GM21367 (cell line): ENCODE measurements around the gene PHACTR1.

Experiments
- ATAC-seq: cut with Tn5 transposase; IDR thresholded peaks from one replicate; pipeline ENCODE4 v1.9.1; 2021; ENCODE audit not compliant: unreplicated experiment

Gene PHACTR1

GRCh38 chr6:13331516-13332348 lies 615.2 kb downstream of the PHACTR1 start:
- no peak for ATAC-seq

- no peak for ATAC-seq
These were observed 615.8 kb downstream of the PHACTR1 start for GRCh38 chr6:13332349-13332706.

GRCh38 chr6:13334953-13335352 lies 618.4 kb downstream of the PHACTR1 start:
- no peak for ATAC-seq

GRCh38 chr6:13336553-13336952 lies 620.0 kb downstream of the PHACTR1 start:
- ATAC-seq, result no peak

GRCh38 chr6:13338038-13338437 lies 621.5 kb downstream of the PHACTR1 start:
- no peak for ATAC-seq
